ENCODE results near the gene DSG2. TPM values are rescaled to one million over a fixed set of nuclear protein-coding genes. Genes with fewer than 3 reads are reported as not detected.

DSG2 gene
- total RNA-seq, 1 donor from 2014 or later: 8.2 TPM

- H3K4me1 Mint-ChIP-seq (ENCODE audit: low read depth, unreplicated experiment): no peaks in the 10 kb centered on the region
- H3K9me3 Mint-ChIP-seq (ENCODE audit: unreplicated experiment): no peaks in the 10 kb centered on the region
- H3K27ac Mint-ChIP-seq (ENCODE audit: unreplicated experiment): no peak overlapping the region
- no peaks in the 10 kb centered on the region for H3K36me3 Mint-ChIP-seq (ENCODE audit: unreplicated experiment)
- no peaks in the 10 kb centered on the region for H3K27me3 Mint-ChIP-seq (ENCODE audit: unreplicated experiment)
- H3K4me3 Mint-ChIP-seq (ENCODE audit: unreplicated experiment): no peak overlapping the region
- TF ChIP-seq, protein P1, sequence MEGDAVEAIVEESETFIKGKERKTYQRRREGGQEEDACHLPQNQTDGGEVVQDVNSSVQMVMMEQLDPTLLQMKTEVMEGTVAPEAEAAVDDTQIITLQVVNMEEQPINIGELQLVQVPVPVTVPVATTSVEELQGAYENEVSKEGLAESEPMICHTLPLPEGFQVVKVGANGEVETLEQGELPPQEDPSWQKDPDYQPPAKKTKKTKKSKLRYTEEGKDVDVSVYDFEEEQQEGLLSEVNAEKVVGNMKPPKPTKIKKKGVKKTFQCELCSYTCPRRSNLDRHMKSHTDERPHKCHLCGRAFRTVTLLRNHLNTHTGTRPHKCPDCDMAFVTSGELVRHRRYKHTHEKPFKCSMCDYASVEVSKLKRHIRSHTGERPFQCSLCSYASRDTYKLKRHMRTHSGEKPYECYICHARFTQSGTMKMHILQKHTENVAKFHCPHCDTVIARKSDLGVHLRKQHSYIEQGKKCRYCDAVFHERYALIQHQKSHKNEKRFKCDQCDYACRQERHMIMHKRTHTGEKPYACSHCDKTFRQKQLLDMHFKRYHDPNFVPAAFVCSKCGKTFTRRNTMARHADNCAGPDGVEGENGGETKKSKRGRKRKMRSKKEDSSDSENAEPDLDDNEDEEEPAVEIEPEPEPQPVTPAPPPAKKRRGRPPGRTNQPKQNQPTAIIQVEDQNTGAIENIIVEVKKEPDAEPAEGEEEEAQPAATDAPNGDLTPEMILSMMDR (IDR thresholded peaks at IDR 0.05; ENCODE audit: partially characterized antibody, unreplicated experiment): no peak
- no peak for DNase-seq
These were observed 28.4 kb downstream of the DSG2 start for GRCh38 chr18:31526374-31526773.

DNA sequence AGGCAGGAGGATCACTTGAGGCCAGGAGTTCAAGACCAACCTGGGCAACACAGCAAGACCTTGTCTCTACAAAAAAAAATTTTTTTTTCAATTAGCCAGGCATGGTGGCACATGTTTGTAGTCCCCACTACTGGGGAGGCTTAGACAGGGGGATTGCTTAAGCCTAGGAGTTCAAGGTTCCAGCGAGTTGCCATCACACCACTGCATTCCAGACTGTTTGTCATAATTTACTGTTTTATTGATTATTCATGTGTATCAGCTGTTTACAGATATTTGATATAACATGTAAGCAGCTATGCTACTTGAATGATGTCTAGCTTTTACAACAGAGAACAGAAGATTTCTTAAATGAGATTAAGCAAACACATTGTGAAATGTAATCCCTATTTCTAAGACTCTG is 35.3 kb downstream of the DSG2 start:
- Mint-ChIP-seq H3K4me1 (ENCODE audit: low read depth, unreplicated experiment) (no peaks in the 10 kb centered on the region), H3K4me3 (ENCODE audit: unreplicated experiment) (no peak overlapping the region), H3K27ac (ENCODE audit: unreplicated experiment) (no peak overlapping the region), H3K36me3 (ENCODE audit: unreplicated experiment) (no peaks in the 10 kb centered on the region), H3K27me3 (ENCODE audit: unreplicated experiment) (no peaks in the 10 kb centered on the region), H3K9me3 (ENCODE audit: unreplicated experiment) (no peaks in the 10 kb centered on the region)
- TF ChIP-seq, protein P1 (IDR thresholded peaks at IDR 0.05; ENCODE audit: partially characterized antibody, unreplicated experiment): no peak
- no peak for DNase-seq

GRCh38 chr18:31538837-31539236 is 40.9 kb downstream of the DSG2 start:
- H3K4me1 Mint-ChIP-seq (ENCODE audit: low read depth, unreplicated experiment): no peaks in the 10 kb centered on the region
- no peak overlapping the region for H3K4me3 Mint-ChIP-seq (ENCODE audit: unreplicated experiment)
- DNase-seq: no peak
- H3K27ac Mint-ChIP-seq (ENCODE audit: unreplicated experiment): no peak overlapping the region
- TF ChIP-seq, protein P1 (IDR thresholded peaks at IDR 0.05; ENCODE audit: partially characterized antibody, unreplicated experiment): no peak
- H3K36me3 Mint-ChIP-seq (ENCODE audit: unreplicated experiment): peaks cover 8% of the 10 kb centered on the region
- H3K27me3 Mint-ChIP-seq (ENCODE audit: unreplicated experiment): peaks cover 1% of the 10 kb centered on the region
- H3K9me3 Mint-ChIP-seq (ENCODE audit: unreplicated experiment): no peaks in the 10 kb centered on the region

DNA sequence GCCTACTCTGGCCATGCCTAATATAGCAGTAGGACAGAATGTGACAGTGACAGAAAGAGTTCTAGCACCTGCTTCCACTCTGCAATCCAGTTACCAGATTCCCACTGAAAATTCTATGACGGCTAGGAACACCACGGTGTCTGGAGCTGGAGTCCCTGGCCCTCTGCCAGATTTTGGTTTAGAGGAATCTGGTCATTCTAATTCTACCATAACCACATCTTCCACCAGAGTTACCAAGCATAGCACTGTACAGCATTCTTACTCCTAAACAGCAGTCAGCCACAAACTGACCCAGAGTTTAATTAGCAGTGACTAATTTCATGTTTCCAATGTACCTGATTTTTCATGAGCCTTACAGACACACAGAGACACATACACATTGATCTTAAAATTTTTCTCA is 48.5 kb downstream of the DSG2 start:
- TF ChIP-seq, protein P1 (IDR thresholded peaks at IDR 0.05; ENCODE audit: partially characterized antibody, unreplicated experiment): no peak
- no peak overlapping the region for H3K4me3 Mint-ChIP-seq (ENCODE audit: unreplicated experiment)
- no peaks in the 10 kb centered on the region for H3K9me3 Mint-ChIP-seq (ENCODE audit: unreplicated experiment)
- no peaks in the 10 kb centered on the region for H3K4me1 Mint-ChIP-seq (ENCODE audit: low read depth, unreplicated experiment)
- H3K27me3 Mint-ChIP-seq (ENCODE audit: unreplicated experiment): peaks cover 1% of the 10 kb centered on the region
- no peak for DNase-seq
- H3K36me3 Mint-ChIP-seq (ENCODE audit: unreplicated experiment): peaks cover 8% of the 10 kb centered on the region
- no peak overlapping the region for H3K27ac Mint-ChIP-seq (ENCODE audit: unreplicated experiment)

GRCh38 chr18:31548853-31549252 is 50.9 kb downstream of the DSG2 start:
- Mint-ChIP-seq H3K4me3 (ENCODE audit: unreplicated experiment) (no peak overlapping the region), H3K4me1 (ENCODE audit: low read depth, unreplicated experiment) (no peaks in the 10 kb centered on the region), H3K27ac (ENCODE audit: unreplicated experiment) (no peak overlapping the region), H3K27me3 (ENCODE audit: unreplicated experiment) (no peaks in the 10 kb centered on the region), H3K36me3 (ENCODE audit: unreplicated experiment) (no peaks in the 10 kb centered on the region), H3K9me3 (ENCODE audit: unreplicated experiment) (no peaks in the 10 kb centered on the region)
- DNase-seq: no peak
- TF ChIP-seq, protein P1 (IDR thresholded peaks at IDR 0.05; ENCODE audit: partially characterized antibody, unreplicated experiment): no peak
